Right forelimb (tissue), 1 donor: ENCODE data around the gene CHSY3.

ENCODE experiments used
- DNase-seq: peaks from one replicate; pipeline ENCODE4 v3.0.0-alpha.2; 2018

The CHSY3 gene

DNA sequence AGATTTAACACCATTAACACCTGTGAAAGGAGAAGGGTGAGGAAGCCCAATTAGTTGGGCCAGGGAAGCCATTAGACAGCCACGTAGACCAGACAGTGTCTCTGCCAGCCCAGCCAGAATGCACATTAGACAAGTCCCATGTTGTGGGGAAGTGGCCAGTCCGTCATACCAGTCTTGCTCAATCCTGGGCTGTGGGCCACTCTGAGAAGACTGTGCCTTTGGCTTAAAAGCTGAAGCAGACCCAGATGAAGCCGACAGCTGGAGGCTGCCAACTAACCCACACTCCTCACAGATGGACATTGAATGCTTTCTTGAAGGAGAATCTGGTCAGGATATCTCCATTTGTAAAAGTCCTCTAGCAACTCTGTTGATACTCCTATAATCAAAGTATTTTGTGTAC lies 128.5 kb downstream of the CHSY3 start:
- DNase-seq: no peak

DNA sequence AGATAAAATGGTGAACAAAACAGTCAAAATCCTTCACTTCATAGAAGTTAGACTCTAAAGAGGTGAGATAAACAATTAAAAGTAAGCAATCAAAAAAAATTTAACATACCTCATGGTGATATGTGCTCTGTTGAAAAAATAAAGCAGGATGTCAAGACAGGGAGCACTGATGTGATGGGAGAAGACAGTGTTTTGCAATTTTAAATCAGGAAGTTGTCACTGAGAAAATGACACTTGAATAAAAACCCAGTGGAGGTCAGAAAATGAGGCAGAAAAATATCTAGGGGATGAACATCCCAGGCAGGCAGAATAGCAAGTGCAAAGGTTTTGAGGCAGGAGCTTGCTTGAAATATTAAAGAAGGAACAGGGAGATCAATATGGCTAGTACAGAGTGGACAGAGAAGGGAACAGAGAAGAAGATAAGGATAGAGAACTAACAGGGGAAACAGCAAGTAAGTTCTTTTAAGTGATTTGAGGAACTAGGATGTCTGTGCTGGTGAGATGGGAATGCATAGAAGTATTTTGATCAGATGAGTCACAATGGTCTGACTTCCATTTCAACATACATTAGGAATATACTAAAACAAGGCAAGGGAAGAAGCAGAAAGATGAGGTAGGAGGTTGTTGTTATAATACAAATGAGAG lies 130.4 kb downstream of the CHSY3 start:
- DNase-seq: no peak

DNA sequence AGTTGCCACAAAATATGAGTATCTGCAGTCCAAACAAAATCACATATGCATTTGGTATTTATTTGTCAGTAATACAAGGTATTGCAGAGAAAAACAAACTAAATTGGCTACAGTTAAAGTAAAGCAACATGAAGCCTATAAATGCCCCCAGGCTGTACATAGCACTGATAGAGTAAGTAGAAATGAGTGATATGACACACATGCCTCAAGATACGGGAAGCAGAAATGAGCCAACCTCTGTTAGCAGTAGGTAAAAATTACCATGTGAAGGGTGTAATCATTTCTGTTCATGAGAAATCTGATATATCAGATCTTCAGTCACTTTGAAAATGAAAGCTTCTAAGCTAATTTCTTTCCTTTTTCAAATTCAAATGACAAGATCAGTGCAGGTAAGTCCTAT lies 131.1 kb downstream of the CHSY3 start:
- DNase-seq: no peak

DNA sequence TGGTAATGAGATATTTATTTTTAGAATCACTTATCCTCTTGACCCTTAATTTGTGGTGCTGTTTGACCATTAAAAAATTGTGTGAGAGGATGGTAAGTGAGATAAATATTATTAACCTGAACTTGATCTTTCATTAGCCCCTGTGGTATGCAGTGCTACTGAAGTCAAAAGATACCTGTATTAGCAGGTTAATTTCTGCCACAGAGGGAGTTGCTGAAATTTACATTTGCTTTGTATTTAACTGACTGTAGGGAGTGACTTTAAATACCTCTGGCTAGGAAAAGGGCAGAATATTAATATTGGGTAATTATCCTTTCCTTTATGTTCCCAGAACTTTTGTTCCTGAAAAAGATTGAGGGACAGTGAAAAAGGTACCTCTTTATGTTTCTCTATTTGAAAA lies 133.6 kb downstream of the CHSY3 start:
- no peak for DNase-seq

DNA sequence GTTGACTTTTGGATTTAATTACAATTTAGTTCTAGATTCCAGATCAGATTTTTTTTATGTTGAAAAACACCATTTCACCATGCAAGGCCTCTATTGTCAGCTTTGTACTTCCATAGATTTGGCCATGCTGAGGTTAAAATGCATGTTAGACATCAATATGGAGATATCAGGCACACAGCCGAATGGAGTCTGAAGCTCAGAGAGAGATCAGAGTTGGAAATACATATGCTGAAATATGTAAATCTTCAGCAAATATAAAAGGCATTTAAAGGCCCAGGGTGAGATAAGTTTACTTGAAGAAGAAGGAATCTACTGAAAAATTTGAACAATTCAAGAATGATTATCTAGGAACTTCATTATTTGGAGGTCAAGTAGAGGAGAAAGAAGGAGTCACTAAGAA lies 139.6 kb downstream of the CHSY3 start:
- no peak for DNase-seq

DNA sequence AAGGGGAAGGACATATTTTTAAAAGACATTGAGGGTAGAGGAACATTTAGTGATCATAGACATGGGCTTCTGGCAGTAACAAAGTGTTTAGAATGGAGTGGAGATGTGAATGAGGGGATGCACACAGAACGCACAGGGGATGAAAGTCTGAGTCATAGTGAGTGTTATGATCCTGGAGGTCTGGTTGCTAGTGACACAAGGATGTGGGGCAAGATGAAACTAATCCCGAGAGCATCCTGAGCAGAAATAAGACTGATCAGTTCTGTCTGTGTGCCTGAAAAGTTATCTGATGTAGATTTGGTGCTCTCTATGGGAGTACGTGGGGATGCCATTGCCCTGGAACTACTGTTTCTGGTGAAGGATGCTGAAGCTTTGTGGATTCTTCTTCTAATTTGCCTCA lies 141.1 kb downstream of the CHSY3 start:
- DNase-seq: no peak

DNA sequence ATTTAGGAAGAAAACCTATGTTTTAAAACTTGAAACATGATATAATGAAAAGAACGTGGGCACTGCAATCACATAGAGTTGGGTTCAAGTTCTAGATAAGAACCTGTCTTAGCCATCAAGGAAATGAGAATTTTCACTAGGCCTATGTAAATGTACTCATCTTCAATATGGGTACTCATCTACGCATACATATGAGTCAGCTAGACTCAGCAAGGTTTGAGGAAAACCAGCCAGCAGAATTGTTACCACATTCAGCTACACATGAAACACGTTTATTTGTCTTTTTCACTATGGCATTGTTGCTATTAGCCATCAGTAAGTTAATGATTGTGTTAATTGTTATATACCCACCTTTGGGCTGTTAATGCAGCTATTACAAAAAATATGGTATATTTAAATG lies 146.3 kb downstream of the CHSY3 start:
- DNase-seq: no peak

DNA sequence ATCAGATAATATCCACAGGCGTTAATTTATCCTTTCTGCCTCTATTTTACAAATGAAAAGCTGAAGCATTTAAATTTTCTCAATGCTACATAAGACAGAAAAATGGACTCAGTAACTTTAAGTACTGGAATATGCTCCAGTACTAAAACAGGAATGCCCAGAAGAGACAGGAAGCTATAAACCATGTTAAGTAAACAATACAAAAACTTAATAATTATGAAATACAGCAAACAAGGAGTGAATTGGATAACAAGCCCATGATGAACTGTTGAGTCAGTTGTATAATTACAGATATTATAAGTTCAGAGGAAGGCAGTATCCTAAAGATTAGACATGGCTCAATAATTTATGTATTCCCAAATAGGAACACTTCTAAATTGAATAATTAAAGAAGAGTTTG lies 148.5 kb downstream of the CHSY3 start:
- DNase-seq: no peak

DNA sequence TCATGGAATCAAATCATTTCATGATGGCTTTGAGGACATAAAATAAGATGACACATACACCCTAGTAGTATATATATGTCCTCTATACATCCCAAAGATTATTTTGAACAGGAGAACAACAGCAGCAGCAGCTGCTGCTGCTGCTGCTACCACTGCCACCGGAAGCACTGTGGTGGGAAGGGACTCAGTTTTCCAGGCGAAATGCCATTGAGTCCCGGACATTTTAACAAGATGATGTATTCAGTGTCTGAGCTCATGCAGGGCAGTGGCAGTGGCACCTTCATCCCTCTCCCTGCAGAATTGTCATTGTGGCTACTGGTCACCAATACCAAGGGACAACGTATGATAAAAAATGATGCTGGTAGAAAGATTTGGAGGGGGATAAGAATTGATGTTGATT lies 151.3 kb downstream of the CHSY3 start:
- no peak for DNase-seq

DNA sequence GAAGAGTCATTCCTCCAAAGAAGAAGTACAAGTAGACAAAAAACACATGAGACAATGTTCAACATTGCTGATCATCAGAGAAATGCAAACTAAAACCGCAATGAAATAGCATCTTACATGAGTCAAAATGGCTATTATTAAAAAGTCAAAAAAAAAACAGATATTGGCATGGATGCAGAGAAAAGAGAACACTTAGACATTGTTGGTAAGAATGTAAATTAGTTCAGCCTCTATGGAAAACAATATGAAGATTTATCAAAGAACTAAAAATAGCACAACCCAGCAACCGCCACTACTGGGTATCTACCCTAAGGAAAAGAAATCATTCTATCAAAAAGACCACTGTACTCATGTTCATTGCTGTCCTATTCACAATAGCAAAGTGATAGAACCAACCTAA lies 157.5 kb downstream of the CHSY3 start:
- DNase-seq: no peak

DNA sequence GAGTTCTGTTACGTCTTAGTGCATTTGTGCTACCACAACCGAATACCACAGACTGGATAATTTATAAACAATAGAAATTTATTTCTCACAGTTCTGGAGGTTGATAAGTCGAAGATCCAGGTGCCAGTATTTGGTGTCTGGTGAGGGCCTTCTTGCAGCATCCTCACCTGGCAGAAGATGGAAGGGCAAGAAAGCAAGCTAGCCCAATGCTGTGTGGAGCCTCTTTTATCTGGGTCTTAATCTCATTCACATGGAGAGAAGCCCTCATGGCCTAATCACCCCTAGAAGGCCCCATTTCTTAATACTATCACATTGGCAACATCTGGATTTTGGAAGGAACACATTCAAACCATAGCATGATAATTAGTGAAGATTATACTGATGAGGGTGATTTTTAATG lies 159.3 kb downstream of the CHSY3 start:
- DNase-seq: no peak

DNA sequence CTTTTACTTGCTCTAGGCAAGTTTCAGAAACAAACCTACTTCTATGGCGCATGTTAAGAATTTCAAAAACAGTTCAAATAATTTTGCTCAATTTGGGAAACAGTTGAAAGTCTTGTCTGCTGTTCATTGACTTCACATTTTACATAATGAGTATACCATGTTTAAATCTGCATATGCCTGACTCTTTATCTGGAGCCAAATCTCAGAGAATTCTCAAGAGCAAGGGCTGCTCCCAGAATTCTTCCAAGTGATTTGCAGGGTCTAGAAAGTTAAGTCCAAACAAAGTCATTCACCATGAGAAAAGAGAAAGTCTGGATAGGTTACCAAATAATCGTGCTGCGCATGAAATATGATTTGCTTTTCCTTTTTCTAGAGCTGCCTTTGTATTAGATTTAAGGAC lies 160.2 kb downstream of the CHSY3 start:
- DNase-seq: no peak

DNA sequence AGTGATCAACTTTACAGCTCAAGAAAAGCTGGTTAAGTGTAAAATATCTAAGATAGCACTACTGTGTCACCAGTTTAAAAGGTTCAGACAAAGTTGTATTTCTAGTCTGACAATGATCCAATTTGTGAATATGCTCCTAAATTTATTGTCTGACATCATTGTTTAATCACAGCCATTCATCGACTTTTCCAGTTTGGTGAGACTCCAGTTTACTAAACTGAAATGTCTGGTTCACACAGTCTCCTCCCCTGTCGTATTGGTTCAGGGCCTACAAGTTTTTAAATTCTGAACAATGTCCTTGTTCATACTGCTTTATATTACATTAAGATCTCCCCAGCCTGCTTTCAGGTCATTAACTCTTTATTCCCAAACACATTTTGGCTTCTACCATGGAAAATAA lies 161.4 kb downstream of the CHSY3 start:
- DNase-seq: no peak

DNA sequence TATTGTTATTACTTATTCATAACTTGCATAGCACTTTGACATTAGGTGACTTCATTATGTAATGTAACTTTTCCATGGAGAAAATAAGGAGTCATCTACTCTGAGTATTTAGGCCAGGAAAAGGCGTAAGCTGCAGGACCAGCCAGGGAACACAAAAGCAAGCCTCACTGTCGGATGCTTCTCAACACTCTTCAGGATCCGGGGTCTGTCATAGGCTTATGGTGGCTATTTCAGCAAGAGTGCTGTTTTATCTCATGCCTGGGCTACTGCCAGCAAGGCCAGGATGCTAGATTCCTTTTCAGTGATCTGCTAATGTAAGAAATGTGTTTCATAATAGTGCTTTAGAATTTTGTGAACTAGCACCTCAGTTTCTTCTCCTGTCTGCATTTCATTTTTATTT lies 162.4 kb downstream of the CHSY3 start:
- DNase-seq: no peak

DNA sequence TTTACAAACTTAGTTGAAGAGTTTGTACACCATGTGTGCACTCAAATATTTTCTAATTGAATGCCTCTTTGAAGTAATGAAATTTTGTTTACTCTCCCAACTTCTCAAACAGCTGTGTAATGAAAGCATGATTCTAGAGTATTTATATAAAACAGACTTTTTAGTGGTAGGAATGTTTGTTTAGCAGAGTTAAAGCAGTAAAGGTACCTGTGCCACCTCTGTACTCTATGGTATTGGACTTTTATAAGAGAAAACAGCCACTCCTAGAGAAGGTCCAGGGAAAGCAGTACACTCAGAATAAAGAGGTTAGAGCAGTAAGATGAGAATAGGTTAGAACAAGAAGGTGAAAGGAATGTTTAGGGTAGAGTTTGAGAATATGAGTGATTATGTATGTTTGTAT lies 163.1 kb downstream of the CHSY3 start:
- no peak for DNase-seq

DNA sequence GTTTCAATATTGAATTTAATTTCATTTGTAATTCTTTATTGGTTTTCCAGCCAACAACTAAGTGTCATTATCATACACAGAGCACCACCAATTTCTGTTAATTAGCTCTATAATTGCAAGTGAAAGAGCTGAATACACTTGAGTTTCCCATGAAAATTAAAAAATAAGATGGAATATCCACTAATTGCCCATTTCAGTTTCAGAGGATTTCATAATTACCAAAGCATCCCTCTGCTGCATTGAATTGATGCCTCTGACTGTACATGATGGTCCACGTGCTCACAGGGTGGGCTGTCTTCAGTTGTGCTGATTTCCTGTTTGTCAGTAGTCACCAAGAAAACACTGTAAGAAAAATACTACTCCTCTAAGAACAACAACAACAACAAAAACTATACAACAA lies 163.8 kb downstream of the CHSY3 start:
- DNase-seq: no peak

DNA sequence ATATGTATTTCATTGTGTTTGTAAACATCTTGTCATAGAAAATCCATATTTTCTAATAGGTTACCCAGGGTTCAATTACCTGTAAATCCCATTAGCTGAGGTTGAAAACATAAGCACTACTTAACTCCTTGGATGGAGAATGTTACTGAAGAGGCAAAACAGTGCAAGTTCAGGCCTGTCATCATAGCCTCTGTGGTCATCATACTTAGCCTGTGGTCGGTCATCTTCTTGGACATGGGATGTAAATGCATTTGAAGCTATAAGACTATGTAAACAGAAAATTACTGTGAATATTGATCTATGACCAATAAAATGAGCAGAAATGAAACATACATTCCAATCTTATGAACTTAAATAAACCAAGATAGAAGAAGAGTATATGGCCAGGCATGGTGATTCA lies 164.7 kb downstream of the CHSY3 start:
- DNase-seq: no peak

DNA sequence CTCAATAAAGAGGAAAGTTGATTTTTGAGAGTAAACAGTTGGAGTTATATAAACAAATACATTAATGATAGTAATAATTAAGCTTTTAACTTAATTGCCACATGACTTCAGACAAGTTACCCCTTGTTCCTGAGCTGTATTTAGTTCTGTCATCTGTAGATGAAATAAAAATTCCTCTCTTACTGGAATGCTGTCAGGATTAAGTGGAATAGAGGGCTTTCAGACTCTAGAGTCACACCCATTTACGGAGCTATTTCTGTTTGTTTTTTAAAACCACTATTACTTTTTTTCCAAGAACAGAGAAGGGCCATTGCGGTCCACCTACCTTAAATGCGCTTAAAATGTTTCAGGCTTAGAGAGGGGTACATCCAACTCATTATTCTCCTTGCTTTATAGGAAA lies 170.6 kb downstream of the CHSY3 start:
- DNase-seq: no peak

DNA sequence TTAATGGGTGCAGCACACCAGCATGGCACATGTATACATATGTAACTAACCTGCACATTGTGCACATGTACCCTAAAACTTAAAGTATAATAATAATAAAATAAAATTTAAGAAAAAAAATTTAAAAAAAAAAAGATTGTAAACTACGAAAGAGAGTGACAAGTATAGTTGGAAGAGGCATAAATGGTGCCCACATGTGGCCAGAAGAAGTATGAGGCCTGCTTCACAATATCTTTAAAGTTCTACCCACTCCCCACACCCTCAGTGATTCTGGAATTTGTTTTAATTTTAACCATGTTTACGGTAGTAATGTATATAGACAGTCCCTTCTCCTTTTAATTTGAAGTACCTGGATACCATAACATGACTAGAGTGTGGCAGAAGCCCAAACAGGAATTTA lies 172.7 kb downstream of the CHSY3 start:
- no peak for DNase-seq

DNA sequence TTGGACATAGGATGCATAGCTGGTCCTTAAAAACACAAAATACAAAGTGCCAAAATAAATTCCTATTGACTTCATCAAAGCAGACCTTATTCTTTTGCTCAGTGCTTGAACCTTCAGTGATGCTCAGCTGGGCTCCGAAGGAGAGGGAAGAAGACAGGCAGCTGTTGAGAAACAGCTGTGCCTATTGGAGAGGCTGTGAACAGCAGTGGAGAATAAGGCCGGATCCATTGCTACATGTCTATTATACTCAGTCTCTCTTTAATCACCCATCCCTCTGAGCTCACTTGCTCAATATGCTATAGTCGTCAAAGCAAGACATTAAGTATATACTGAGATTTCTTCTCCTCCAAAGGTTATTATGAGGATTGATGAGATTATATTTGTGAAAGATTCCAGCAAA lies 174.4 kb downstream of the CHSY3 start:
- no peak for DNase-seq

DNA sequence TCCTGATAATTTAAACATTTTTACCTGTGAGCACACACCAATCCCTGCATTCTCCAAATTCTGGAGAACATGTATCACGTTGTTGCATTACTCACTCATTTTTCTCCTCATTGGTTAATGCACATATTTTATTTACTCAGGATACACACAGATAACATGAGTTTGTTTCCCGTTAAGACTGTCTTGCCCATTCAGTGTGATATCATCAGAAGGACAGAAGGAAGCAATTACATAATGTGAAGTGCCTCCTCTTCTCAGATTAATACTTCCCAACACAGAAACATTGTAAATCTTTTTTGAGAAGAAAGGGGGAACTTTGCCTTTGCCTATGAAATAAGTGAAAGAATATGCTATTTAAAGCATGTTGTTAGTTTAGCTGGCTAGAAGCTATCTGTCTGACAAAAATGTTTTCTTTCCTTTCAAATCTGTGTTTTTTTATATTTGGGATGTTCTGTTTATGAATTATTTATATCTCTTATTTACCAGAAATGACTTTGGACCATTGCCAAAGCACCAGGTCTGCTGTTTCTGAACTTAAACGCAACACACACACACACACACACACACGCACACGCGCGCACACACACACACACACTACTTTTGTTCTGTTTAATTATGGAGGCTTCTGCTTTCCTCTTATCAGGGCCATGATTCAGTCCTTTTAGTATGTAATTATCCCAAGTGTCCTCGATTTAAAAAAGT lies 186.5 kb downstream of the CHSY3 start:
- no peak for DNase-seq

DNA sequence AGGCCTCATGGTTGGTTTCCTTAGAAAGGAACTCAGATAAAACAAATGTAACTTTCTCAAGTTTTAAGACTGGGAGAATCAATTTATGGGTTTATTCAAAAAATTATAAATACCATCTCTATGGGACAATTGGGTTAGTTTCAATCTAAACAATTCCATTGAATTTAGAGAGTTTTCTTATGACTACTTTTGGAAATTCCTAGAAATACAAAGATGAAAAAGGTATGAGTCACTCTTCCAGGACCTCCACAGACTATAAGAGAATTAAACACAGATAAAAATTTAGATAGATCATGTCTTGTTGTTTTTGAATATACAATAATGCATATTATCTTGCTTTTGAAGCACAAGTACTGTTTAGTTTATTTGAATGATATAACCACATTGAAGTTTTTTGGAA lies 188.7 kb downstream of the CHSY3 start:
- no peak for DNase-seq

DNA sequence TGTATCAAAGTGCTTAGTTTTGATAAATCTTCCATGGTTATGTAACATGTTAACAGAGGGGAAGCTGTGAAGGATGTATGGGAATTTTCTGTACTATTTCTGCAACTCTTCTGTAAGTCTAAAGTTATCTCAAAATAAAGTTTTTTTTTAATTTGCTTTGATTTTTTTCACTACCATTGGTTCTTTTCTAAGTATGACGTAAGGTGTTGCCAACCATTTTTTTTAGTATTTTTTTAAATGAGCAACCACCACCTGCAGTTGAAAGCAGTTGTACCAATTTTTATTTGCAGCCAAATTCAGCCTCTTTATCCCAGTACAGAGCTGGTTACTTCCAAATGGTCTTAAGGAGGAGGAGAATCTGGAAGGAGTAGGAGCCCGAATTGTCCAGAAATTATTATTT lies 192.2 kb downstream of the CHSY3 start:
- no peak for DNase-seq

DNA sequence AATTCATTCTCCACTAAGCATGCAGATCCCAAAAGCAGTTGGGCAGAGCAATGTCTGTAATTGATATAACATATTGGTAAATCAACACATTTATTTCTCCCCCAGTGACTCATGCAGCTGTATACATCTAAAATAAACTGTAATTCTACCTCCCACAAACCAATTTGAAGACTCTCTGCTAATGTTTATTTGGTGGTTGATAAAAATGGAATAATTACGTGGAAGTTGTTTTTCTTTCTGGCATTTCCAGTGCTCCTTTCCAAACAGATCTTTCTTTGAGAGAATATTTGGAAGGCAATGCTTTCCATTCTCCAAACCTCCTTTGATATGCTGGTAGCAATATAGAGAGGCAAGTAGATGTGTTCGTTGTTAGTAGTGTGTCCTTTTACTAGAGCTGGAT lies 194.7 kb downstream of the CHSY3 start:
- no peak for DNase-seq

DNA sequence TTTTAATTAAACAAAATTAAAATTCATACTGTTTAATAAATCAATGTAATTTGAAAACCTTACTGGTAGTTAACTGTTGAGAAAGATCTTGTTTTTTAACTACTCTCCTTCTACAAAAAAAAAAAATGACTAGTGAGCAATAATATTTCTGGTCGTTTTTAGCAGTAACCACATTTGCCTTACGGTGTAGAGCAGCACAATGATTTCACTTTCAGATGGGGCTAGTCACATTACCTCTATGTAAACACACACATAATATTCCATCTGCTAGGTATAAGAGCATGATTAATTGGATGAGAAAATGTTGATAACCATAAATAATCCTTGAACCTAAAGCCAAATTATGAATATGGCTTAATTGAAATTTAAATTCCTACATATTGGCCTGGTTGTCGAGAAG lies 198.1 kb downstream of the CHSY3 start:
- no peak for DNase-seq
